Measurements from ENCODE around the gene PFKL.

The PFKL gene

GRCh38 chr21:44295163-44295573 is 4.7 kb upstream of the PFKL start:
- no peak for DNase-seq

GRCh38 chr21:44295646-44296045 is 4.2 kb upstream of the PFKL start:
- DNase-seq = no peak

DNA sequence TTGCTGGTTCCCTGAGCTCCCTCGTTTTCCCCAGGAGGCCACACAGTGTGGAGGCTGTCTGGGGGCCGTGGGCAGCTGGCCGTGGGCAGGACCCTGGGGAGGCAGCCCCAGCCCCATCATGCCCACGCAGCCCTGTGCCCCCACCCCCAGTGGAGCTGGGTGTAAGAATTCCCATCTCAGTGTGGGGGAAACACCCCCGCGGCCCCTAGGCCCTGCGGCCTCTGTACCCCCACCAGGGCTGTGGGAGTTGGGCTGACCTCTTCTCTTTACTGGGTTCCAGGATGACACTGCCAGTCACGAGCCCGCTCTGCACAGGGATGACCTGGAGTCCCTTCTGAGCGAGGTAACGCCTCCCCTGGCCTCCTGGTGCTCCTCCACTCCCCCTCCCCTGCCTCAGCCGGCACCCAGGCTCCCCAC is 3.7 kb upstream of the PFKL start:
- no peak for DNase-seq

- DNase-seq = no peak
These were observed 2.9 kb upstream of the PFKL start for GRCh38 chr21:44296916-44297315.

DNA sequence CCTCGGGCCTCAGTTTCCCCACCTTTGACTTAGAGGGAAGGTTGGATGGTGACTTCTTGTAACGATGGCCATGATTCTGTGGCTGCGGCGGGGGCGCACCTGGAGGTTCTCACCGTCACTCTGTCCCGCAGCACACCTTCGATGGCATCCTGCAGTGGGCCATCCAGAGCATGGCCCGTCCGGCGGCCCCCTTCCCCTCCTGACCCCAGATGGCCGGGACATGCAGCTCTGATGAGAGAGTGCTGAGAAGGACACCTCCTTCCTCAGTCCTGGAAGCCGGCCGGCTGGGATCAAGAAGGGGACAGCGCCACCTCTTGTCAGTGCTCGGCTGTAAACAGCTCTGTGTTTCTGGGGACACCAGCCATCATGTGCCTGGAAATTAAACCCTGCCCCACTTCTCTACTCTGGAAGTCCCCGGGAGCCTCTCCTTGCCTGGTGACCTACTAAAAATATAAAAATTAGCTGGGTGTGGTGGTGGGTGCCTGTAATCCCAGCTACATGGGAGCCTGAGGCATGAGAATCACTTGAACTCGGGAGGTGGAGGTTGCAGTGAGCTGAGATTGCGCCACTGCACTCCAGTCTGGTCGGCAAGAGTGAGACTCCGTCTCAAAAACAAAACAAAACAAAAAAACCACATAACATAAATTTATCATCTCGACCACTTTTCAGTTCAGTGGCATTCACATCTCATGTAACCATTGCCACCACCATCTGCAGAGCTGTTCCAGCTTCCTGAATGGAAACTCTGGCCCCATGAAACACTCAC is 2.1 kb upstream of the PFKL start:
- DNase-seq = peak; percentile 84

GRCh38 chr21:44298301-44298700 is 1.6 kb upstream of the PFKL start:
- DNase-seq = no peak

- DNase-seq = no peak
These were observed 782 bp upstream of the PFKL start for GRCh38 chr21:44299085-44299457.

GRCh38 chr21:44300262-44300959 is 558 bp downstream of the PFKL start:
- DNase-seq = peak; percentile 40

- DNase-seq = no peak
These were observed 1.3 kb downstream of the PFKL start for GRCh38 chr21:44301141-44301540.

DNA sequence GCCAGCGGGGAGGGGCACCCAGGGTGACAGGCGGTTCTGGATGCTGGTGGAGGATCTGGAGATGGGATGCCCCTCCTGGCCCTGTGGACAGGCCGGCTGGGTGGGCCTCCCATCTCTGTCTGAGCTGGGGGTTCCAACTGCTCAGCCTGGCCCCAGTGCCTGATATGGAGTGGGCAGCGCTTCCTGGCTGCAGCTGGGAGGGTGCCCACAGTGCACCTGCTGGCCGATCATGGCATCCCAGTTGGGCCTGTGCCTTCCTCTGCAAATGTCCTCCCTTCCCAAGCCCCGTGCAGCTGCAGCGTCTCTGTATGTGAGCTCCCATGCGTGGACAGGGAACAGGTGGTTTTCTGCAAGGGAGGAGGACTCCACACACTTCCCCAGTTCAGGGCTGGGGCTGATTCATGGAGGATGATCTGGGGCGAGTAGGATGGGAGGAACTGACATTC is 2.1 kb downstream of the PFKL start:
- peak; percentile 9 for DNase-seq

DNA sequence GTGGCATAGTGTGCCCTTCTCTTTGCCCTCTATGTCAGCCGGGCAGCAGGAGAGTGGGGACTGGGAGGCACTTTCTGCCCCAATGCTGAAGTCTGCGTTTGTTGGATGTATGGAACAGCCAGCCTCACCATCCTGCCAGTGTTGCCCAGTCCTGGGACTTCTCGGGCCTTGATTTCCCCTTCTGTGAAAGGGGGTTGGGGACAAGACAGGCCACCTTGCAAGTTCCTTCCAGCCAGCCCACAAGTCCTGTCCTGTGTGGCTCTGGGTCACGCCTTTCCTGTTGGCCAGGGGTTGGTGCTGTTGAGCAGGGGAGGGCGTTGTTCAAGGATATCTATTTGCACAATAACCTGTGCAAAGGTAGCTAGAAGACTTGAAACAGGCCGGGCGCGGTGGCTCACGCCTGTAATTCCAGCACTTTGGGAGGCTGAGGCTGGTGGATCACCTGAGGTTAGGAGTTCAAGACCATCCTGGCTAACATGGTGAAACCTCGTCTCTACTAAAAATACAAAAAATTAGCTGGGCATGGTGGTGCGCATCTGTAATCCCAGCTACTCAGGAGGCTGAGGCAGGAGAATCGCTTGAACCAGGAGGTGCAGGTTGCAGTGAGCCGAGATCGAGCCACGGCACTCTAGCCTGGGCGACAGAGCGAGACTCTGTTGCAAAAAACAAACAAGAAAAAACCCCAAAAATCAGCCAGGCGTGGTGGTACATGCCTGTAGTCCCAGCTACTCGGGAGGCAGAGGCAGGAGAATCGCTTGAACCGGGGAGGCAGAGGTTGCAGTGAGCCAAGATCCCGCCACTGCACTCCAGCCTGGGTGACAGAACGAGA is 2.9 kb downstream of the PFKL start:
- peak; percentile 27 for DNase-seq

- no peak for DNase-seq
These were observed 3.7 kb downstream of the PFKL start for GRCh38 chr21:44303490-44303981.

GRCh38 chr21:44304011-44304616 is 4.3 kb downstream of the PFKL start:
- no peak for DNase-seq

- peak; percentile 12 for DNase-seq
These were observed 5.0 kb downstream of the PFKL start for GRCh38 chr21:44304877-44305293.

DNA sequence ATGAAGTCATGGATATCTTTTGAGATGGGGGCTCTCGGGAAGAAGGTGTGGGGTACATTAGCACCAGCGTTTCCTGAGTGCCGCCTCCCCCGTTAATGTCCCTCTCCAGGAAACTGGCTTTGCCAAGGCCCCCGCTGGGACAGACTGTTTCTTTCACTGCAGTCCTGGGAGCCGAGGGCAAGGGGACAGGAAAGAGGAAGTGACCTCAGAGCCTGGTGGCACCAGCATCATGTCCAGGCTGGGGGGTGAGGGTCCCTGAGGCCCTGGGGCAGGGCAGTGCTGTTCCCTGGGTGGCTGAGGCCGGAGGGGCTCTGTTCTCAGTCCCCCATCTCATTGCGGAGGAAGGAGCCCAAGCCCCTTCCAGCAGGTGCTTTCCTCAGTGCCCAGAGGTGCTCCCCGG is 5.8 kb downstream of the PFKL start:
- no peak for DNase-seq

GRCh38 chr21:44306936-44307704 is 7.3 kb downstream of the PFKL start:
- DNase-seq = no peak

DNA sequence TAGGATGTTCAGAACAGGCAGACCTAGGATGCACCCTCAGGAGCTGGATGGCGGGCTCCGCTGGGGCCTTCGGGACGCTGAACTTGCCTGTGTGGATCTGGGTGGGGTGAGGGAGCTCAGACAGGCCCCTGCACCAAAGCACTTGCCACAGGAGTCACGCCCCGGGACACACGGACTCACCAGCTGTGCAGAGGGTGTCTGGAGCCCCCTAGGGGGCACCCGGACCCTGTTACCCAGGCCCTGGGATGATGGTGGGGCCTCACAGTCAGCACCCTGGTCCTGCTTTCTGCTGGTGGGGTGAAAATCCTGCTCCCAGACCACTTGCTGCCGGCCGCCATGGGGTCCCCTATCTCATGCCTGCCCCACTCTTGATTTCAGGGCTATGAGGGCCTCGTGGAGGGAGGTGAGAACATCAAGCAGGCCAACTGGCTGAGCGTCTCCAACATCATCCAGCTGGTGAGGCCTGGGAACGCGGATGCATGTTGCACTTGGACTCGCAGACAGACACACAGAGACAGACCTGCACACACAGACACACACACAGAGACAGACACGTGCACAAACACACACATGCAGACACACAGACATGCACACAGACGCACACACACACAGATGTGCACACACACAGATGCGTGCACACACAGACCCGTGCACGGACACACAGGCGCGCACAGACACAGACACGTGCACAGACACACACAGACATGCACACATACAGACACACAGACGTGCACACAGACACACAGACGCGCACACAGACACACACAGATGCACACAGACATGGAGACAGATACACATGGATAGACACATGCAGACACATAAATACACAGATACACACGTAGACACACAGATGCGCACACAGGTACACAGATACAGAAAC is 11.0 kb downstream of the PFKL start:
- DNase-seq = no peak

DNA sequence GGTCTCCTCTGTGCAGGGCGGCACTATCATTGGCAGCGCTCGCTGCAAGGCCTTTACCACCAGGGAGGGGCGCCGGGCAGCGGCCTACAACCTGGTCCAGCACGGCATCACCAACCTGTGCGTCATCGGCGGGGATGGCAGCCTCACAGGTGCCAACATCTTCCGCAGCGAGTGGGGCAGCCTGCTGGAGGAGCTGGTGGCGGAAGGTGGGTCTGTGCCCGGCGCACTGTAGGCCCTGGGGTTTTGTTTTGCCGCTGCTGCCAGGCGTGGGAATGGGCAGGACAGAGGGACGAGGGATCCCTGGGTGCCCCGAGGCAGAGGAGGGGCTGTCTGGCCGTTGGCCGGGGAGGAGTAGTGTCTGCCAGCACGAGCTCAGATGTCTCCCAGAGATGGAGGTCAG is 12.2 kb downstream of the PFKL start:
- no peak for DNase-seq

- DNase-seq = no peak
These were observed 12.9 kb downstream of the PFKL start for GRCh38 chr21:44312716-44313115.

GRCh38 chr21:44313451-44313850 is 13.6 kb downstream of the PFKL start:
- DNase-seq = no peak

- no peak for DNase-seq
These were observed 14.3 kb downstream of the PFKL start for GRCh38 chr21:44314128-44314527.

Data from NCI-H510A treated with DMSO at 0.1 percent for 48 hours (cell line).